ENCODE results near the gene GJA4.
"Not testable (repeated sequence)": the region's sequence is repeated elsewhere in the genome, so short reads cannot be mapped to it uniquely, and the experiment has no call there.

Gene GJA4

GRCh38 chr1:34768856-34769255, 23.9 kb upstream of the GJA4 start:
- TF ChIP-seq CTCF (conservative IDR thresholded peaks at IDR 0.05; ENCODE audit: low read depth, low read length): no peak
- no peak for DNase-seq (ENCODE audit: low read depth)
- H3K4me3 ChIP-seq (ENCODE audit: low read depth, low read length): no peak overlapping the region

GRCh38 chr1:34770891-34771504, 21.8 kb upstream of the GJA4 start:
- no peak for DNase-seq (ENCODE audit: low read depth)
- H3K4me3 ChIP-seq (ENCODE audit: low read depth, low read length): no peak overlapping the region
- TF ChIP-seq CTCF (conservative IDR thresholded peaks at IDR 0.05; ENCODE audit: low read depth, low read length): no peak

- TF ChIP-seq CTCF (conservative IDR thresholded peaks at IDR 0.05; ENCODE audit: low read depth, low read length): no peak
- DNase-seq (ENCODE audit: low read depth): no peak
- no peak overlapping the region for H3K4me3 ChIP-seq (ENCODE audit: low read depth, low read length)
Measured at GRCh38 chr1:34771573-34772371, 21.0 kb upstream of the GJA4 start.

- H3K4me3 ChIP-seq (ENCODE audit: low read depth, low read length): not testable (repeated sequence)
Measured at GRCh38 chr1:34773114-34773513, 19.7 kb upstream of the GJA4 start.

GRCh38 chr1:34774957-34775356, 17.8 kb upstream of the GJA4 start:
- no peak for TF ChIP-seq CTCF (conservative IDR thresholded peaks at IDR 0.05; ENCODE audit: low read depth, low read length)

More at GRCh38 chr1:34773114-34773513, 19.7 kb upstream of the GJA4 start:
- not testable (repeated sequence) for DNase-seq (ENCODE audit: low read depth)

GRCh38 chr1:34776911-34777310, 15.9 kb upstream of the GJA4 start:
- no peak for TF ChIP-seq CTCF (conservative IDR thresholded peaks at IDR 0.05; ENCODE audit: low read depth, low read length)
- DNase-seq (ENCODE audit: low read depth): no peak
- no peak overlapping the region for H3K4me3 ChIP-seq (ENCODE audit: low read depth, low read length)

More at GRCh38 chr1:34774957-34775356, 17.8 kb upstream of the GJA4 start:
- no peak for DNase-seq (ENCODE audit: low read depth)
- H3K4me3 ChIP-seq (ENCODE audit: low read depth, low read length): no peak overlapping the region

GRCh38 chr1:34777519-34778321, 15.1 kb upstream of the GJA4 start:
- H3K4me3 ChIP-seq (ENCODE audit: low read depth, low read length): no peak overlapping the region
- no peak for TF ChIP-seq CTCF (conservative IDR thresholded peaks at IDR 0.05; ENCODE audit: low read depth, low read length)
- no peak for DNase-seq (ENCODE audit: low read depth)
